Lung (tissue), 12 donors: Measurements from ENCODE around the gene TRMT1L. TPM values are rescaled to one million over a fixed set of nuclear protein-coding genes. Genes with fewer than 3 reads are reported as not detected.

Experiments used
- ATAC-seq: fragments of 200-7000 bp; cut with Tn5 transposase; one replicate; pipeline ENCODE4 v1.9.1; 2020; ENCODE audit warnings: moderate number of reproducible peaks; ENCODE audit not compliant: insufficient read depth, low FRiP score
- DNase-seq, 3 donors: peaks; one replicate each; pipeline ENCODE4 v3.0.0-alpha.2; 2013 to 2017
- H3K27ac ChIP-seq, 2 donors: one replicate each; pipeline ENCODE4 v1.5.1; 2013; ENCODE audit warnings: mild to moderate bottlenecking in 2 of 2, moderate library complexity in 2 of 2, control low read depth in 1 of 2, inconsistent platforms in 1 of 2, low read depth in 1 of 2, low read length in 1 of 2
- H3K27me3 ChIP-seq, 3 donors: one replicate each; pipeline ENCODE4 v1.5.1; 2013; ENCODE audit warnings: low read length in 2 of 3; ENCODE audit not compliant: control insufficient read depth in 3 of 3, insufficient read depth in 3 of 3
- H3K36me3 ChIP-seq, 4 donors: one replicate each; pipeline ENCODE4 v1.5.1; 2013; ENCODE audit warnings: low read length in 4 of 4, mild to moderate bottlenecking in 1 of 4, moderate library complexity in 1 of 4; ENCODE audit not compliant: control insufficient read depth in 4 of 4, insufficient read depth in 4 of 4
- H3K4me1 ChIP-seq, 5 donors: one replicate each; pipeline ENCODE4 v1.5.1; 2013; ENCODE audit warnings: low read length in 5 of 5, mild to moderate bottlenecking in 2 of 5, moderate library complexity in 1 of 5; ENCODE audit not compliant: control insufficient read depth in 5 of 5, insufficient read depth in 5 of 5
- H3K4me3 ChIP-seq: one replicate; pipeline ENCODE4 v1.5.1; 2013; ENCODE audit warnings: mild to moderate bottlenecking, control low read depth, moderate library complexity
- H3K9ac ChIP-seq, 2 donors: one replicate each; pipeline ENCODE4 v1.5.1; 2013; ENCODE audit warnings: low read length in 2 of 2, control low read depth in 1 of 2; ENCODE audit not compliant: insufficient read depth in 1 of 2
- H3K9me3 ChIP-seq, 4 donors: one replicate each; pipeline ENCODE4 v1.5.1; 2013; ENCODE audit warnings: low read length in 3 of 4, mild to moderate bottlenecking in 1 of 4, moderate library complexity in 1 of 4; ENCODE audit not compliant: control insufficient read depth in 4 of 4, insufficient read depth in 3 of 4
- WGBS, 2 donors: extraction: QIAGEN DNeasy Blood & Tissue Kit; methylation state at CpG; one replicate each; pipeline ENCODE4 v1.1.7; 2013; 5-methylcytosine and 5-hydroxymethylcytosine counted together
- polyA plus RNA-seq, 2 donors: library from polyadenylated mRNA; stranded (reverse); fragments of 200-250 nt; gene quantifications; one replicate each; pipeline ENCODE4 v1.2.1, GENCODE V29; 2013
- total RNA-seq, 2 donors: library from RNA; depleted of rRNA in 1 of 2; stranded (reverse); fragments of >200 nt in 1 of 2; gene quantifications; one replicate each; pipeline ENCODE4 v1.2.1, GENCODE V29; 2014 to 2021
- TF ChIP-seq, protein P1 (sequence below): IDR thresholded peaks from 2 replicates; pipeline ENCODE4 v1.5.1; 2012; ENCODE audit warnings: mild to moderate bottlenecking; ENCODE audit errors: control extremely low read depth, extremely low read depth
- donor health status: control.
- donor health status: control.
- donor health status: Bipolar disorder and iron deficiency.
- donor health status: healthy.
- donor health status: DM: yes; HTN: yes; CAD: no.

The TRMT1L gene
- total and polyA plus RNA-seq, 4 donors: 5.8 to 30.3 (median 13.0) TPM

DNA sequence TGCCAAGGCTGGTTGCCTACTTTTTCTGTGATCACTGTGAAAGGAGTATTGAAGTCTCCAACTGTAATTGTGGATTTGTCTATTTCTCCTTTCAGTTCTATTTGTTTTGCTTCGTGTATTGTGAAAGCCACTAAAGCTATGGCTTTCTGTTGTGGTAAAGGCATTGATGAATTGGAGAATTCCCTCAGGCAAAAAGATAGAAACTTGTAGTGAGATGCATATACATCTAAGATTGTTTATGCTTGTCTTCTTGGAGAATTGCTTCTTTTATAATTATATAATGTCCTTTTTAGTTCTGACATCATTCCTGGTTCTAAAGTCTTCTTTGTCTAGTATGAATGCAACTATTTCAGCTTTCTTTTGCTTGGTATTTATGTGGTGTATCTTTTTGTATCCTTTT lies 37.0 kb upstream of the TRMT1L start:
- H3K4me1 ChIP-seq: no peaks in the 10 kb centered on the region
- ATAC-seq: no peak
- H3K9me3 ChIP-seq: peaks cover 0 to 2% (median 0%) of the 10 kb centered on the region in 4 donors
- TF ChIP-seq, protein P1, sequence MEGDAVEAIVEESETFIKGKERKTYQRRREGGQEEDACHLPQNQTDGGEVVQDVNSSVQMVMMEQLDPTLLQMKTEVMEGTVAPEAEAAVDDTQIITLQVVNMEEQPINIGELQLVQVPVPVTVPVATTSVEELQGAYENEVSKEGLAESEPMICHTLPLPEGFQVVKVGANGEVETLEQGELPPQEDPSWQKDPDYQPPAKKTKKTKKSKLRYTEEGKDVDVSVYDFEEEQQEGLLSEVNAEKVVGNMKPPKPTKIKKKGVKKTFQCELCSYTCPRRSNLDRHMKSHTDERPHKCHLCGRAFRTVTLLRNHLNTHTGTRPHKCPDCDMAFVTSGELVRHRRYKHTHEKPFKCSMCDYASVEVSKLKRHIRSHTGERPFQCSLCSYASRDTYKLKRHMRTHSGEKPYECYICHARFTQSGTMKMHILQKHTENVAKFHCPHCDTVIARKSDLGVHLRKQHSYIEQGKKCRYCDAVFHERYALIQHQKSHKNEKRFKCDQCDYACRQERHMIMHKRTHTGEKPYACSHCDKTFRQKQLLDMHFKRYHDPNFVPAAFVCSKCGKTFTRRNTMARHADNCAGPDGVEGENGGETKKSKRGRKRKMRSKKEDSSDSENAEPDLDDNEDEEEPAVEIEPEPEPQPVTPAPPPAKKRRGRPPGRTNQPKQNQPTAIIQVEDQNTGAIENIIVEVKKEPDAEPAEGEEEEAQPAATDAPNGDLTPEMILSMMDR: no peak
- no peak overlapping the region for H3K27ac ChIP-seq
- 86 to 90% methylated on average over 1 of the region's 1 CpG for WGBS, 2 donors
- H3K9ac ChIP-seq: no peak overlapping the region
- H3K4me3 ChIP-seq: no peak overlapping the region
- peaks cover 0 to 10% (median 3%) of the 10 kb centered on the region in 4 donors for H3K36me3 ChIP-seq
- H3K27me3 ChIP-seq: no peaks in the 10 kb centered on the region
- DNase-seq: no peak

DNA sequence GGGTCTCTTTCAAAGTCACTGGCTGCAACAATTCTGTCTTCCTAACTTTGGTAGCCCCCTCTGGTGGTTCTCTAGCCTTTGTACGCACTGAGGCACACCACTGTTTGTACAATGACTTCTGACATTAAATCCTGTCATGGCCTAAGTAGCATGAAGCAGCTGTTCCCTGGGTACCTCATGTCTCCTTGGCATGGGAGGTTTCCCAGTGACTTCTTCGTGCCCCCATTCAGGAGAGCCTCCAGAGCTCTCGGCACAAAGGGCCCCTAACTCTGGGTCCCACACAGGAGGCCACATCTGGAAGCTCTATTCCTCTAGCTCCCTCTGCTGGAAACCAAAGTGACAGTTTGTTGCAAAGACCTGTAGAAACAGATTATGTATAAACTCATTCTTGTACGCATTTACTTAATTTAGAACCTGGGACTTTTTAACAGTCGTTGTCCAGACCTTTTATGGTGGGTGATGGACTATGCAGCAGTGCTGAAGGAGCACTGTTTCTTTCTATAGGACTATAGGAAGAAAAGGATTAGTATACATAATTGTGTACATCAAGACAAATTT lies 13.6 kb upstream of the TRMT1L start:
- no peak overlapping the region for H3K4me3 ChIP-seq
- H3K27me3 ChIP-seq: no peaks in the 10 kb centered on the region
- no peak for ATAC-seq
- TF ChIP-seq, protein P1: peak; percentile 30
- H3K4me1 ChIP-seq: no peaks in the 10 kb centered on the region
- H3K36me3 ChIP-seq: peaks cover 0 to 8% (median 3%) of the 10 kb centered on the region in 4 donors
- peak; percentile 56 to 83 (median 83) for DNase-seq
- peak overlapping the region in 1 of 2 donors; percentile 17 for H3K27ac ChIP-seq
- H3K9me3 ChIP-seq: no peaks in the 10 kb centered on the region
- no peak overlapping the region for H3K9ac ChIP-seq
- WGBS, 2 donors: 27 to 31% methylated on average over 5 of the region's 5 CpGs

DNA sequence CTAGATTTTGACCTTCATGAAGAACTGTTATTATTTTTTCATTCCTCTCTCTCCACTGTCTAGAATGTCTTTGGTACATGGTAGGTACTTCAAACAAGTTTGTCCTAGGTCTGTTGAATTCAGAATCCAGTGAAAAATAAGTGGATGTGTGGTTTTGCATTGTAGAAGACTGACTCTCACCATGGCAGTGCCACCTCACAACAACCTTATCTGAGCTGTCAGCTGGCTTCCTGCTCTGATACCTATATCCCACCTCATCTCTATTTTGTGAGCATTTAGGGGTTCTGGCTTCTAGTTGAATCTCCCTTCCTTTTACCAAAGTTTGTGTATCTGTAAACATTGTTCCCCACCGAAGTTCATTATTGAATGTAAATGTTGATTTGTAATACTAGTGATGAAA lies 9.4 kb upstream of the TRMT1L start:
- Histone ChIP-seq H3K4me1 (no peaks in the 10 kb centered on the region), H3K27me3 (no peaks in the 10 kb centered on the region), H3K4me3 (no peak overlapping the region), H3K36me3 (peaks cover 0 to 22% (median 6%) of the 10 kb centered on the region in 4 donors), H3K9ac (no peak overlapping the region), H3K27ac (no peak overlapping the region), H3K9me3 (no peaks in the 10 kb centered on the region)
- TF ChIP-seq, protein P1: no peak
- ATAC-seq (no peak), DNase-seq (no peak)
- 39 to 45% methylated on average over 1 of the region's 1 CpG for WGBS, 2 donors

DNA sequence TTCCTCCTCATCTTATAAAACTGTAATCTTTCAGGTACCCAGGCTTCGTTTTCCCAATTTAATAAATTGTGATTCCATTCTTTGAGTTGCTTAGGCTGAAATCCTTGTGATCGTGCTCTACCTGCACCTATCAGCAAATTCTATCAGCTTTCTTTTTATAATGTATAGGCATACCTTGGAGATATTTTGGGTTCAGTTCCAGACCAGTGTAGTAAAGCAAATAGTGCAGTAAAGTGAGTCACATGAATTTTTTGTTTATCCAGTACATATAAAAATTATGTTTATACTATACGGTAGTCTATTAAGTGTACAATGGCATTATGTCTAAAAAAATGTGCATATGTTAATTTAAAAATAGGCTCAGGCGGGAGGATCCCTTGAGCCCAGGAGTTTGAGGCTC lies 5.7 kb upstream of the TRMT1L start:
- no peak overlapping the region for H3K27ac ChIP-seq
- H3K4me1 ChIP-seq: peaks cover 3 to 11% (median 8%) of the 10 kb centered on the region in 5 donors
- peaks cover 0 to 24% (median 6%) of the 10 kb centered on the region in 4 donors for H3K36me3 ChIP-seq
- ATAC-seq (no peak), DNase-seq (no peak)
- WGBS, 2 donors: 95 to 97% methylated on average over 4 of the region's 4 CpGs
- H3K27me3 ChIP-seq: no peaks in the 10 kb centered on the region
- H3K9ac ChIP-seq: no peak overlapping the region
- no peaks in the 10 kb centered on the region for H3K9me3 ChIP-seq
- no peak overlapping the region for H3K4me3 ChIP-seq
- TF ChIP-seq, protein P1: no peak
